IgD-negative memory B cell (primary cell): Measurements from ENCODE around the gene SLC4A5. TPM values are rescaled to one million over a fixed set of nuclear protein-coding genes. Genes with fewer than 3 reads are reported as not detected.

Experiments
- H3K27ac Mint-ChIP-seq, 3 donors: one replicate each; pipeline ENCODE4 v1.8.0; 2020 to 2022; ENCODE audit warnings: mild to moderate bottlenecking in 3 of 3, mixed read lengths in 3 of 3, moderate library complexity in 1 of 3
- H3K27me3 Mint-ChIP-seq: one replicate; pipeline ENCODE4 v1.8.0; 2021; ENCODE audit warnings: mixed read lengths
- H3K36me3 Mint-ChIP-seq: one replicate; pipeline ENCODE4 v1.8.0; 2020; ENCODE audit warnings: mild to moderate bottlenecking, mixed read lengths
- H3K4me1 Mint-ChIP-seq, 3 donors: one replicate each; pipeline ENCODE4 v1.8.0; 2020 to 2022; ENCODE audit warnings: mixed read lengths in 3 of 3, mild to moderate bottlenecking in 1 of 3
- H3K4me3 Mint-ChIP-seq, 4 donors: one replicate each; pipeline ENCODE4 v1.8.0; 2020 to 2022; ENCODE audit warnings: mild to moderate bottlenecking in 4 of 4, mixed read lengths in 4 of 4, moderate library complexity in 3 of 4
- H3K9me3 Mint-ChIP-seq, 3 donors: one replicate each; pipeline ENCODE4 v1.8.0; 2020 to 2021; ENCODE audit warnings: mixed read lengths in 3 of 3, mild to moderate bottlenecking in 1 of 3
- polyA plus RNA-seq: library from polyadenylated mRNA; unstranded; fragments of 300-500 nt; fragmentation: Illumina TruSeq; gene quantifications from one replicate; pipeline ENCODE4 v1.2.3, GENCODE V29; 2021

Gene SLC4A5
- polyA plus RNA-seq, 1 donor from 2014 or later = 1.2 TPM

- Mint-ChIP-seq H3K27ac (peak overlapping the region; percentile 58 to 93 (median 87)), H3K9me3 (no peaks in the 10 kb centered on the region), H3K27me3 (no peaks in the 10 kb centered on the region), H3K36me3 (peaks cover 9% of the 10 kb centered on the region), H3K4me1 (peaks cover 22 to 41% (median 27%) of the 10 kb centered on the region in 3 donors), H3K4me3 (peak overlapping the region; percentile 50 to 92 (median 58))
These were observed 137.6 kb downstream of the SLC4A5 start for GRCh38 chr2:74205596-74205995.

GRCh38 chr2:74205113-74205512, 138.1 kb downstream of the SLC4A5 start:
- H3K27ac Mint-ChIP-seq = peak overlapping the region; percentile 58 to 93 (median 87)
- peaks cover 9% of the 10 kb centered on the region for H3K36me3 Mint-ChIP-seq
- H3K4me3 Mint-ChIP-seq = peak overlapping the region in 3 of 4 donors; percentile 38 to 92 (median 59)
- no peaks in the 10 kb centered on the region for H3K27me3 Mint-ChIP-seq
- H3K4me1 Mint-ChIP-seq = peaks cover 26 to 42% (median 31%) of the 10 kb centered on the region in 3 donors
- H3K9me3 Mint-ChIP-seq = no peaks in the 10 kb centered on the region

DNA sequence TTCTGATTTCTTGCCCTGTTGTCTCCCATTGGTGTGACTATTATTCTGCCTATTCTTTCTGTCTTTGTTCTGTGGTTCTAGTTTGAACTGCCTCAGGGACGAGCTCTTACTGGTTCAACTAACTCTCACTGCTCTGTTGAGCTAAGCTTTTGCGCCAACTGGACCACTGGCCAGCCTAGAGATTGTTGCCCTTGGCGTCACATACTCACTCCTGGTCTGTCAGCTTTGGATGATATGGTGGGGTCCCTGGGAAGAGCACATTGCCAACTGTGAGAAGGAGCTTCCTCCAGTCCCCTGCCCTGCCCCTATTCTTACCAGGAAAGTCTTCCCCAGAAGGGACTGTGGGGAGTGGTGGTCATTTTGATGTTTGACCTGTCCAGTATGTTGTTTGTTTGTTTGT, 138.8 kb downstream of the SLC4A5 start:
- Mint-ChIP-seq H3K36me3 (peaks cover 9% of the 10 kb centered on the region), H3K9me3 (no peaks in the 10 kb centered on the region), H3K27ac (peak overlapping the region in 1 of 3 donors; percentile 14), H3K4me3 (peak overlapping the region in 1 of 4 donors; percentile 89), H3K27me3 (no peaks in the 10 kb centered on the region), H3K4me1 (peaks cover 29 to 44% (median 36%) of the 10 kb centered on the region in 3 donors)

DNA sequence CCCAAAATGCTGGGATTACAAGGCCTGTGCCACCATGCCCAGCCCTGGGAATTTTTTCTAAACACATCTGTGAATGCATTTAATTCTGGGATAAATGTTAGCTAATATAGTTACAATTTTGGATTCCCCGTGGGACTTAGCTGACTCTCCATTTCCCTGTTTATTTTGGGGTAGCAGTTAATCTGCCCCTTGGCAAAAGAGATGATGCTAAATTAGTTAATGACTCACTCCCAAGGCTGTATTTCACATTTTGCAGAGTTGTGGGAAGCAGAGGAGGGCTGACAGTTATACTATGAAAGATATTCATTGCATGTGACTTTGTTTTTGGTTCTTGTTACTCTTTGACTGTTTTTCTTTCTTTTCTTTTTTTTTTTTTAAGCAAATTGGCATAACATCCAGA, 141.6 kb downstream of the SLC4A5 start:
- H3K27ac Mint-ChIP-seq = no peak overlapping the region
- peaks cover 36 to 48% (median 44%) of the 10 kb centered on the region in 3 donors for H3K4me1 Mint-ChIP-seq
- no peaks in the 10 kb centered on the region for H3K27me3 Mint-ChIP-seq
- peaks cover 4% of the 10 kb centered on the region for H3K36me3 Mint-ChIP-seq
- no peaks in the 10 kb centered on the region for H3K9me3 Mint-ChIP-seq
- peak overlapping the region in 1 of 4 donors; percentile 88 for H3K4me3 Mint-ChIP-seq

DNA sequence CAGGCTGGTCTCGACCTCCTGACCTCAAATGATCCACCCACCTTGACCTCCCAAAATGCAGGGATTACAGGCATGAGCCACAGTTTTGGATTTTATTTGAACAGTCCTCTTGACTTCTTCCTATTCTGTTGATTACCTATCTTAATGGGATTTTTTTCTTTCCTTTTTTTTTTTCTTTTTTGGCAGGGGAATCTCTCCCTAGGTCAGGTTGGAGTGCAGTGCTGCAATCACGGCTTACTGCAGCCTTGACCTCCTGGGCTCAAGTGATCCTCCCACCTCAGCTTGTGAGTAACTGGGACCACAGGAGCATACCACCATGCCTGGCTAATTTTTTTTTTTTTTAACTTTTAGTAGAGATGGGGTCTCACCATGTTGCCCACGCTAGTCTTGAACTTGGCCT, 142.0 kb downstream of the SLC4A5 start:
- H3K4me1 Mint-ChIP-seq = peaks cover 32 to 44% (median 40%) of the 10 kb centered on the region in 3 donors
- H3K27me3 Mint-ChIP-seq = no peaks in the 10 kb centered on the region
- H3K4me3 Mint-ChIP-seq = peak overlapping the region in 2 of 4 donors; percentile 88 to 99

DNA sequence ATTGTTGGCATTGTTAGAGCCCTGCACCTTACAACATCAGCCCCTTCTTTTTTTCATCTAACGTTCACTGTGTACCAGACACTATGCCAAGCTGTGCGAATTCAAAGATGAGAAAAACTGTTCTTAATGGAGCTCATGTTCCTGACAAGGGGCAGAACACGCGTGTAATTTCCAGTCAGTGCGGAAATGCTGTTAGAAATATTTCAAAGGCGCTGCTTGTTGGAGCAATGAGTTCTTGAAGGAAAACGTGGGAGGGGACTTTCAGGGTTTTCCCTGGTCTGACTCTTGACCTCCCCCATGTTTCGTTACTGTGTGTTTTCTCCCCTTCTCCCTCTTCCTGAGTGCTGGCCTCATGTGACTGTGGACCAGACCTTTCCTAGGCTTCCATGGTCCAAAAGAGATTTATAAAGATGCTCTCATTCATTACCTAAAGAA, 143.3 kb downstream of the SLC4A5 start:
- peaks cover 20 to 31% (median 27%) of the 10 kb centered on the region in 3 donors for H3K4me1 Mint-ChIP-seq
- no peaks in the 10 kb centered on the region for H3K9me3 Mint-ChIP-seq
- peak overlapping the region; percentile 86 to 99 (median 95) for H3K27ac Mint-ChIP-seq
- H3K36me3 Mint-ChIP-seq = peaks cover 4% of the 10 kb centered on the region
- H3K4me3 Mint-ChIP-seq = peak overlapping the region; percentile 88 to 100 (median 98)
- no peaks in the 10 kb centered on the region for H3K27me3 Mint-ChIP-seq

More for the DNA sequence above, 142.0 kb downstream of the SLC4A5 start:
- no peaks in the 10 kb centered on the region for H3K9me3 Mint-ChIP-seq
- no peak overlapping the region for H3K27ac Mint-ChIP-seq
- peaks cover 4% of the 10 kb centered on the region for H3K36me3 Mint-ChIP-seq

GRCh38 chr2:74199275-74199701, 143.9 kb downstream of the SLC4A5 start:
- H3K36me3 Mint-ChIP-seq = peaks cover 2% of the 10 kb centered on the region
- no peaks in the 10 kb centered on the region for H3K27me3 Mint-ChIP-seq
- peak overlapping the region; percentile 88 to 100 (median 98) for H3K4me3 Mint-ChIP-seq
- peaks cover 20 to 28% (median 24%) of the 10 kb centered on the region in 3 donors for H3K4me1 Mint-ChIP-seq
- no peaks in the 10 kb centered on the region for H3K9me3 Mint-ChIP-seq
- peak overlapping the region; percentile 86 to 99 (median 95) for H3K27ac Mint-ChIP-seq

GRCh38 chr2:74198461-74199274, 144.5 kb downstream of the SLC4A5 start, which contains the start of gene MTHFD2:
MTHFD2 (plus strand) TSS chr2:74198615; CDS start chr2:74198642, 27 bp downstream.
- H3K27ac Mint-ChIP-seq = peak within 1 kb of the TSS; percentile 86 to 100 (median 99)
- no peaks in the 10 kb centered on the region for H3K27me3 Mint-ChIP-seq
- peak within 1 kb of the TSS; percentile 88 to 100 (median 98) for H3K4me3 Mint-ChIP-seq
- H3K9me3 Mint-ChIP-seq = no peaks in the 10 kb centered on the region
- H3K4me1 Mint-ChIP-seq = peaks cover 20 to 27% (median 23%) of the 10 kb centered on the region in 3 donors
- peaks cover 1% of the 10 kb centered on the region for H3K36me3 Mint-ChIP-seq

DNA sequence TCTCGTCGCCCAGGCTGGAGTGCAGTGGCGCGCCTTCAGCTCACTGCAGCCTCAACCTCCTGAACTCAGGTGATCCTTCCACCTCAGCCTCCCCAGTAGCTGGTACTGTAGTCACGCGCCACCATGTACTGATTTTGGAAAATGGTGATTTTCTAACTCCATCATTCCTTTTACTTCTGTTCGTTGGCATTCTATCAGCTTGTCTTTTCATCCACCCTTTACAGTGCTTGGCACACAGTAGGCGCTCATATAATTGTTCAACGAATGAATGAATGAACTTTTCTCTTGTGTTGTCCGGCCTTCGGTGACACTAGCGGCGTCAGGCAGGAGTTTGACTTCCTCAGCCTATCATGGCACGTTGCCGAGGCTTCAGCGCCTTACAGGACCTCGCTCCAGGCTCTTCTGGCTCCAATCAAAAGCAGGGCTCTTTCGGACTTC, 145.2 kb downstream of the SLC4A5 start:
- Mint-ChIP-seq H3K4me1 (peaks cover 20 to 27% (median 23%) of the 10 kb centered on the region in 3 donors), H3K4me3 (peak overlapping the region; percentile 88 to 100 (median 98)), H3K36me3 (no peaks in the 10 kb centered on the region), H3K9me3 (no peaks in the 10 kb centered on the region), H3K27me3 (no peaks in the 10 kb centered on the region), H3K27ac (peak overlapping the region; percentile 86 to 100 (median 99))

DNA sequence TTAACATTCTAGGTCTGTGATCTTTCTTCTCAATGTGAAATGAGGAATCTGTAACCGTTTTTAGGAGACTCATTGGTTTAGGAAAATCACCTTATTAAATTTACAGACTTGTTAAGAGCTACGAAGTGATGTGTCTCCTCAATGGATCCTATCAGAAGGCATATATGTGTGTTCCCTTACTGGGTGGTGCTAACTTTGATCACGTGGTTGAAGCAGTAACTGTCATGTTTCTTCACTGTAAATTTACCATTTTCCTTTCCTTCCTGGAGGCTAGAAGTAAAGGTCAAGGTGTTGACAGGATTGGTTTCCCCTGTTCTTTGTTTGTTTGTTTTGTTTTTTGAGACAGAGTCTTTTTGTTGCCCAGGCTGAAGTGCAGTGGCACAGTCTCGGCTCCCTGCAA, 146.2 kb downstream of the SLC4A5 start:
- Mint-ChIP-seq H3K4me1 (peaks cover 20 to 26% (median 23%) of the 10 kb centered on the region in 3 donors), H3K27me3 (no peaks in the 10 kb centered on the region), H3K9me3 (no peaks in the 10 kb centered on the region), H3K27ac (peak overlapping the region in 1 of 3 donors; percentile 86), H3K36me3 (no peaks in the 10 kb centered on the region), H3K4me3 (peak overlapping the region in 3 of 4 donors; percentile 7 to 88 (median 65))

GRCh38 chr2:74194799-74195198, 148.4 kb downstream of the SLC4A5 start:
- Mint-ChIP-seq H3K36me3 (no peaks in the 10 kb centered on the region), H3K27me3 (no peaks in the 10 kb centered on the region), H3K27ac (peak overlapping the region in 1 of 3 donors; percentile 54), H3K4me3 (no peak overlapping the region), H3K9me3 (no peaks in the 10 kb centered on the region), H3K4me1 (peaks cover 11 to 15% (median 13%) of the 10 kb centered on the region in 3 donors)

DNA sequence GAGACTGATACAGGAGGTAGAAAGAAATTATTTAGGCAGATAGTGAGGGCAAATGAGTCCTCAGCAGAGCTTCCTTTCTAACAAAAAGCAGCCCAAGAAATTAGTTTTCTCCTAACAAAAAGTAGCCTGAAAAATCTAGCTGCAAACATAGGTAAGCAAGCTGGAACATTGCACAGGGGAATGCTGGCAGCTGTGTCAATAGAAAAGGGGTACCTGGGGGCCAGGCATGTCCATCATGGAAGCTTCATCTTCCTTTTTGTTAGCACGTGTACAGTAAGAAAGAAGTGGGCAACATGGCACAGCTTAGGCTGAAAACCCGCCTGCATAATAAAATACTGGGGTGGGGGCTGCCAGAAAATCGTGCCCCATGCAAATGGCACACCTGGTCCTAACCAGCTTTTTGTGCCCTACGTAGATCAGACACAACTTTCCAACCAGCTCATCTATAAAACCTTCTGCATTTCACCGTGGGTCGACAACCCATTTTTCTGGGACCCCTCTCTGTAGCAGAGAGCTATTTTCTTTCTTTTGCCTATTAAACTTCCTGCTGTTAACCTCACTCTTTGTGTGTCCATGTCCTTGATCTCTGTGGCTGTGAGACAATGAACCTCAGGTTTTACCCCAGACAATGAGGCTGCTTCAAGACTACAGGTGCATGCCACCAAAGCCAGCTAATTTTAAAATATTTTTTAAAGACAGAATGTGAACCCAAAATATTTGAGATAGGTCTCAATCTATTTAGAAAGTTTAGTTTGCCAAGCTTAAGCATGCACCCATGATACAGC, 151.4 kb downstream of the SLC4A5 start:
- H3K4me3 Mint-ChIP-seq = no peak overlapping the region
- H3K27me3 Mint-ChIP-seq = no peaks in the 10 kb centered on the region
- H3K9me3 Mint-ChIP-seq = no peaks in the 10 kb centered on the region
- H3K36me3 Mint-ChIP-seq = no peaks in the 10 kb centered on the region
- H3K4me1 Mint-ChIP-seq = peaks cover 0 to 1% (median 0%) of the 10 kb centered on the region in 3 donors
- H3K27ac Mint-ChIP-seq = no peak overlapping the region

GRCh38 chr2:74188696-74189095, 154.5 kb downstream of the SLC4A5 start:
- peaks cover 2% of the 10 kb centered on the region for H3K36me3 Mint-ChIP-seq
- H3K4me3 Mint-ChIP-seq = no peak overlapping the region
- no peak overlapping the region for H3K27ac Mint-ChIP-seq

GRCh38 chr2:74188018-74188601, 155.1 kb downstream of the SLC4A5 start:
- H3K4me1 Mint-ChIP-seq = peaks cover 15 to 17% (median 17%) of the 10 kb centered on the region in 3 donors
- H3K4me3 Mint-ChIP-seq = peak overlapping the region in 1 of 4 donors; percentile 30
- peaks cover 2% of the 10 kb centered on the region for H3K36me3 Mint-ChIP-seq
- H3K27ac Mint-ChIP-seq = peak overlapping the region in 1 of 3 donors; percentile 69
- no peaks in the 10 kb centered on the region for H3K27me3 Mint-ChIP-seq
- H3K9me3 Mint-ChIP-seq = no peaks in the 10 kb centered on the region

More at GRCh38 chr2:74188696-74189095, 154.5 kb downstream of the SLC4A5 start:
- H3K4me1 Mint-ChIP-seq = peaks cover 14 to 17% (median 16%) of the 10 kb centered on the region in 3 donors
- no peaks in the 10 kb centered on the region for H3K9me3 Mint-ChIP-seq
- H3K27me3 Mint-ChIP-seq = no peaks in the 10 kb centered on the region
